HG03280 (cell line): ENCODE data around the gene PFKL.

Experiments used
- ATAC-seq: cut with Tn5 transposase; IDR thresholded peaks from one replicate; pipeline ENCODE4 v1.9.1; 2021; ENCODE audit warnings: mild to moderate bottlenecking, moderate library complexity; ENCODE audit not compliant: unreplicated experiment

PFKL gene

GRCh38 chr21:44374601-44375280 lies 74.9 kb downstream of the PFKL start:
- no peak for ATAC-seq

GRCh38 chr21:44375281-44375651 lies 75.4 kb downstream of the PFKL start:
- ATAC-seq: no peak

- ATAC-seq: no peak
Observed at GRCh38 chr21:44375761-44376241, 75.9 kb downstream of the PFKL start.

- ATAC-seq: no peak
Observed at GRCh38 chr21:44376606-44377005, 76.8 kb downstream of the PFKL start.
